Measurements from ENCODE around the gene CDK5.
"Not testable (repeated sequence)": the region's sequence is repeated elsewhere in the genome, so short reads cannot be mapped to it uniquely, and the experiment has no call there.

GRCh38 chr7:151043449-151043848, 14.2 kb downstream of the CDK5 start:
- TF ChIP-seq ZNF274 (IDR thresholded peaks at IDR 0.05; ENCODE audit: borderline replicate concordance, low read depth, low read length); ZBTB2 (IDR thresholded peaks at IDR 0.05); PML (IDR thresholded peaks at IDR 0.05; ENCODE audit: low read length); PHB2 (IDR thresholded peaks at IDR 0.05; ENCODE audit: low read depth); RAD21 (CRISPR knock-in tag; conservative IDR thresholded peaks at IDR 0.05 in 1 of 2, IDR thresholded peaks at IDR 0.05 in 1 of 2); EZH2 (IDR thresholded peaks at IDR 0.05; ENCODE audit: borderline replicate concordance, low read depth, low read length); E2F5 (CRISPR knock-in tag; IDR thresholded peaks at IDR 0.05); ZNF79 (CRISPR knock-in tag; IDR thresholded peaks at IDR 0.05; ENCODE audit: low read depth); RBM25 (IDR thresholded peaks at IDR 0.05; ENCODE audit: low read depth, low read length, severe bottlenecking): not testable (repeated sequence)

Data from K562 (cell line).